Stimulated activated CD4-positive, alpha-beta T cell treated with anti-CD3 and anti-CD28 coated beads, Interleukin-15, amount 100 ng/mL, for 24 hours (primary cell): Measurements from ENCODE around the gene PITX1.

Experiments
- DNase-seq: peaks from one replicate; pipeline ENCODE4 v3.0.0-alpha.2; 2020

The PITX1 gene

DNA sequence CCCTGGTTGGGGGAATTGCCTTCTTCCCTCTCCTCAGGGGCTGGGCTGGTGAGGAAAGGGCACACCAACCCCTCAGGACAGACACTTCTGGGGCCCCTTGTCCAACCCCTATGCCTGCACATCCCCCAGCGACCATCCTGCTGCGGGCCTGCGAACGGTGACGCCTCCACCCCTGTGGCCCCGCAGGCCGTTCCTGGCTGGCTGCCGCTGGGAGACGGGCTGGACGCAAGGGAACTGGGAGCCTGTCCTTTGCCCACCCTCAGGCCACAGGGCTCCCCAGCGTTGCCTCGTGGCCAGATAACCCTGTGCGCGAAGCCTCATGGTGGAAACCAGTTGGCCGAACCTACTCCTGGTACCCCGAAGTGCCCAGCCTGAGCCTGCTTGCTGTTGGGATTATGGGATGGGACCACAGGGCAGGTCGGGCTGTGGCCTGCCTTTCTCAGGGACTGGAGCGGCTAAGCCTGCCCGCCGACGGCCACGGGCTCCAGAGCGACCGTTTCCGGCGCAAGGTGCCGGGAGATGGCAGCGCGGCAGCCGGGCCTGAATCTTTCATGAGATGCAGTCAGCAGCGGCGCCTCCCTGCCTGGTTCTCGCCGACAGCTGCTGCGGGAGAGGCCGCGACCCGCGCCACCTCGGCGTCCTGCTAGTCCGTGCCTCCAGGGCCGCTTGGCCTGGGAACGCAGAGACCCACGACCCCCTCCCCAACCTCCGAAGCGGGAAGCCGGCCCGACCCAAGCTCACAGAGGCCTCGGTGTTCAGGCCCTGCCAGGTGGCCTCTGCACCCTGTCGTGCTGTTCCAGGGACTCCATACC, 6.5 kb upstream of the PITX1 start:
- no peak for DNase-seq

- no peak for DNase-seq
These were observed 6.0 kb upstream of the PITX1 start for GRCh38 chr5:135040034-135040332.

DNA sequence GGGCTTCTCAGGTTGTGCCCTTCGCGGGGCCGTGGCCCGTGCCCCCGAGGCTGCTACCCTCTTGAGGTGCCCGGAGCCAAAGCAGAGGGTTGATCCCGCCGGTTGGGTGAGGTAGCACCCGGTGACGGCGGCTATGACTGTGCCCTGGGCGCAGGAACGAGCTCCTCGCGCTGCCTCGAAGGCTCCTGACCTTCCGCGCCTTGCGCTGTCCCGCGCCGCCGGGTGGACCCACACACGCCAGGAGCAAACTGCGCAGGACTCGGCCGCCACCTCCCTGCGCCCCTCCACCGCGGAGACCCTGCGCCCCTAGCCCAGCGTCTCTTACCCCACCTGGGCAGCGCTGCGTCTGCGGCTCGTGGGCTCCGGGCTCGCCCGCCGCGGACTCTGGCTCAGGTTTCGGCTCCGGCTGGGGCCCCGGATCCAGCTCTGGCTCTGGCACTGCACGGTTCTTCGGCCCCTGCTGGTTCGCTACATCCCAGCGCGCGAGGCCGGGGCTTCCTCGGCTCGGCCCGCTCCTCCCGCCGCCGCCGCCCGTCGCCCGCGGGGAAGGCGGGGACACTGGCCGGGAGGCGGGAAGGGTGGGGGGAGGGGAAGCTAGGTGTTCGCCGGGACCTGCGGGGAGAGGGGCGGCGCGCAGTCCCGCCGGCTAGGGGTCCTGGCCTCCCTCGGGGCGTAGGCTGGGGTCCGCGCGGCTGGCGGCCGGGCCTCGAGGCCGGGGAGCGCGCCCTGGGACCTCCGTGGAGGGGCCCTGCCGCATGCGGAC, 5.4 kb upstream of the PITX1 start:
- no peak for DNase-seq

- no peak for DNase-seq
These were observed 4.8 kb upstream of the PITX1 start for GRCh38 chr5:135038813-135039270.

DNA sequence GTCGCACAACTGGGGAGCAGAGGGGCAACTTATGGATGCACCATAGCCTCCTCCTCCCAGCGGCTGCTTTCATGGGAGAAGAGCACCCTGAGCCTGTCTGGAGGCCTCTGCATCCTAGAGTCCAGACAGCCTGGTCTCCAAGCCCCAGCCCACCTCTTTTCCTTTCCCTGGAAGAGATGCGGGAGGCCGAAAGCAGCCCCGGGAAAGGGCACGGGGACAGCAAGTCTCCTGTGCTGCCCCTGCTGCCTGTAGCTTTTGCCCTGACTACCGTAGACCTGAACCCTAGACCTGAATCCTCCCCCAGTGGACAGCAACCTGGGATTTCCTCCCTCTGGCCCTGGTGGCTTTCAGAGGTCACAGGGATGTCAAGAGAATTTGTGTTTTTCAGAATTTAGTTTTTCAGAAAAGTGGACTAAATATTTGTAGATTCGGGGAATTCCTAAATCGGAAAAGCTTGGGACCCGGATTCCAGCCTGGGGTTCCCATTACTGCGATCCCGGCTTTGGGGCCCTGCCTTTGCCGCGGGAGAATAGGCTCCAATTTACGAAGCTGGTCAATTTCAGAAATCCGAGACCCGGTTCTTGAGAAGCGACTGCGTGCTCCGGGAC, 4.3 kb upstream of the PITX1 start:
- no peak for DNase-seq

DNA sequence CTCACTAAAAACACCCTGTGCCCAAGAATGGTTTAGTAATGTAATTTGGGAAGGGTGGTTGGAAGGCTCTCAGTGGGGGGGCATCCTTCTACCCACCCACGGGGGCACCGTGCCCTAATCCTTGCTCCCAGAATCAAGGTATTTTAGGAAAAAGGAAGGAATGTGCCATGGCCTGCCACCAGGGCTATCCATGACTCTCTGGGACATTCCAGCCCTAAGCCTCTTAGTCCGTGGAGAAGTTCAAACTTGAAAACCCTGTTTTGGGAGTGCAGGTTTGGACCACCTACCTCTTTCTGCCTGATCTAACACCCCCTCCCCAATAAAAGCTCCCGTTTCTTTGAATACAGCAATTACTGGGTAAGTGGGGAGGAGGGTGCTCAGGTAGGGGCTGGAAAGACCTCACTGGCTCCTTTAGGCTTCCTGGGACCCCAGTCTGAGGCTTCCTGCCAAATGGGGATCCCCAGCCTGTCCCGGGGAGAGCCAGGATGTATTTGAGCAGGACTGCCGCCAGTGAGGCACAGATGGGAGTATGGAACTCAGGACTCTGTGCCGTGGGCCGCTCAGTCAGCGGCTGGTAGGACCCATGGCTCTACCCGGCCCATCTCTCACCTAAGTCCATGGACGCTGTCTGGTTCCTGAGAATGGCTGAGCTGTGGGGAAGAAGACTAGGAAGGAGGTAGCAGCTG, 3.6 kb upstream of the PITX1 start:
- no peak for DNase-seq

DNA sequence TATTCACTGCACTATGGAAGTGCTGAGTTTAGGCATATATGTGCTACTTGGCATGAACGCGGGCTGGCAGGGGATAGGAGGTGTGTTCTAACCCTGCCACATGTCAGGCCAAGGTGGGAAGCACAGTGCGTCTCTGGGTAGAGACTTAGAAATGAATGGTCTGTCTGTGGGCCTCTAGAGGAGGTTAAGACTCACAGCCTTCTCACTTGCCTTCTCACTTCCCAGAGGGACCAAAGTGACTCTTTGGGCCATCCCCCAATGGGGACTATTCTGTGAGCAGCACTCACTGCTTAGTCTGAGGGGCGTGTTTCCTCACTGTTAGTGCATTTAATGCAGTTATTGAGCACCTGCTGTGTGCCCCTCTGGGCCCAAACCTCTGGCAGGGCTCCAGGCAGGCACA, 2.4 kb upstream of the PITX1 start:
- no peak for DNase-seq

- no peak for DNase-seq
These were observed 1.6 kb upstream of the PITX1 start for GRCh38 chr5:135035678-135036030.

DNA sequence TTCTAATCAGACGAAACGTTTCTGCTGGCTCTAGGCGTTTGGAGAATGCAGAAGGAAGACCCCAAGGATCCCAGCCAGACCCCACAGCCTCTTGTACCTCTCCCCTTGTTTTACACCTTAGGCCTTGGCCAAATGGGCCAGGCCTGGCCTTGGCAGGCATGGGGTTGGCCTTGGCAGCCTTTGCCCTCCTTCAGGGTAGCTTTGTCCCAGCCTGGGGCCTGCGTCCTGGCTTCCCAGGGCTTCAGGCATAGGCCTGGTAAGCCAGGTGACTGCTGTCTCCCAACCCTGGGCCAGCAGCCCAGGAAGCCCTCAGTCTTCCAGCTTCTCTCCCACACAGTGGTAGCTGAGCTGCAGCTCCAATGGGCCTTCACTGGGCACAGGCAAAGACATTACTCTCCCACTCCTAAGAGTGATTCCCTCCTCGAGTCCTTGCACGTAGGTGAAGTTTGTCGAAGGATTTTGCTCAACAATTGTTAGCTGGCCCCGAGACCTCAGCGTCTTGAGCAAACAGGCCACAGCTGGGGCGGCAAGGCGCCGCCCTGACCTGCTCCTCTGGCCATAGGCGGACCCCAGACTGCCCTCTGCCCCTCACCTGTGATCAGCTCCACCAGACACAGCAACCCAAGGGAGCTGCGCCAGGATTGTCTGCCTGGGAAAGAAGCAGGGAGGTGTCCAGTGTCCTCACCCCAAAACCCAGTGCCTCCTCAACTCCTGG, 1.1 kb upstream of the PITX1 start:
- no peak for DNase-seq

- DNase-seq, result peak; percentile 63
These were observed 371 bp upstream of the PITX1 start for GRCh38 chr5:135034236-135034962.

GRCh38 chr5:135032999-135033861, 798 bp downstream of the PITX1 start:
- peak; percentile 47 for DNase-seq

DNA sequence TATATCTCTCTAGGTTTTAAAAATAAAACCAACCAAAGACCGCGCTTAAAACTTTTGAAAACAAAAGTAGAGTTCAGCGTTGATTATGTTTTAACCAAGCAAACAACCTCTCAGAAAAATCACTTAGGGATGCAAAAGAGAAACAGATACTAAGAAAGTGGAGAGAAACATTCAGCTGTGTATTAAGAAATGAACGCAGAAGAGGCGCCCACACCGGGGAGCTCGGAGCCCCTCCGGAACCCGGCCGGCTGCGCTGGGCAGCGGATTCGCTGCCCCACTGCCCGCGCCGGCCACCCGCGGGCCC, 1.4 kb downstream of the PITX1 start:
- no peak for DNase-seq

- DNase-seq, result no peak
These were observed 2.0 kb downstream of the PITX1 start for GRCh38 chr5:135031813-135032694.

DNA sequence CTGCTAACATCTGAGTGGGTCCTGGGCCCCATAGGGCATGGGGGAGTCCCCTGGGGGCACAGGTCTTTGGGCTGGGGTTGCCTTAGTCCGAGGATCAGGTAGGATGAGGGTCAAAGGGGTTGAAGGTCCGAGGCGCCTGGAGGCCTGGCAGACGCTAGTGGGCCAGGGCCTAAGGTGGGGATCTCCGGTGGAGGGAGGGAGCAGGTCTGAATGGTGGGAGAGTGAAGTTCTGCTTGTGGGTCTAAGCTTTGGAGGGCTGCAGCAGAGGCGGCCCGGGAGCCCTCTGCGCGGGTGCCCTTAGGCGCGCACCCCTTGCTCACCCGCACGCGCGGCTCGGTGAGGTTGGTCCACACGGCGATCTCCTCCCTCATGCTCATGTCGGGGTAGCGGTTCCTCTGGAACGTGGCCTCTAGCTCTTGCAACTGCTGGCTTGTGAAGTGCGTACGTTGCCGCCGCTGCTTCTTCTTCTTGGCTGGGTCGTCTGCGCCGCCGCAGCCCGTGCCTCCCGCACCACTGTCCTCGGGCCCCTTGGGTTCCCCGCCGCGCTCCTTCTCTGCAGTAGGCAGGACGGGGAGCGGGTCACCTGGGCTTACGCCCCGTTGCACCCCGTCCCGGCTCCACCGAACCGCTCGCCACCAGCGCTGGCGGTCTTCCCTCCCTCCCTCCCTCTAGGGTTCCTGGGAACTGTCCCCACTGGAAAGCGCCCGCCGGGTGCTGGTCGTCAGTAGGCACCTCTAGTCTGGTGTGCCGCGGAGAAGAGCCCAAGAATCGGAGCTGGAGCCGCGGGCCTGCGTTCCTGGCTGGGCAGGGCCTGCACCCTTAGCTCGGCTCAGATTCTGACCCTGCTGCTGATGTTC, 2.8 kb downstream of the PITX1 start:
- DNase-seq, result peak; percentile 38

DNA sequence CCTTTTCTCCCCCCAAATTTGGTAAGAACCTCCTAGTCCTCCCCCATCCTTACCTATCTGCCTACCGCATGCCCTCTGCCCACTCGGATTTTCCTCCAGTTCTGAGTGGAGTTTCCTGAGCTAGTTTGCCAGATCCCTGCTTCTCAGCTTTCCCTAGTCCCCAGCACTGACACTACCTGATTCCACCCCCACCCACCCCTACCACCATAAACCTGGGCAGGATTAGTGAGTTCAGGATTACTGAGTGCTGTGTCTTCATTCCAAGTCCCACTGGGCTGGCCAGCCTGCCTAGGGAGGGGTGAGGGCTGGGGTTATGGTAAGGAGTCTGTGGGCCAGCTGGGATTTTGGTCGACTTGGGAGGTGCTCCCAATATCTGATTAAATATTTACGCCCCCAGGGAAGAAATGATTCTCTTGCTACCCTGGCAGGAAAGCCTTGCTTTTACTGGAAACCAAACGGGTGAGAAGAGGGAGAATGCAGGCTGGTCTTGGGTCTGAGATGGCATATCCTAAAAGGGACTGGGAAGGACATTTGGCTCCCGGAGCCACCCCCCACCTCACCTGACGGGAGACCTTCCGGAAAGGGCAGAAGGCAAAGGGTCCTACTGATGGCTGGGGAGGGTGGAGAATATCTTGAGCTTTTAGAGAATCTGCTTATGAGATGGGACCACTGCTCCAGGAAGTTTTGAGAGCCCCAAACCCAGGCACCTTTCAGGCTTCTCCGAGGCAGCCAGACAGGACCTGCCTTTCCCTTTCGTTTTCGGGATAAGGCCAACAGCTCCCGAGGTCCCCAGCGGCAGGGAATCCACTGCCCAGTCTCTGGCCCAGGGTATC, 3.7 kb downstream of the PITX1 start:
- peak; percentile 9 for DNase-seq

DNA sequence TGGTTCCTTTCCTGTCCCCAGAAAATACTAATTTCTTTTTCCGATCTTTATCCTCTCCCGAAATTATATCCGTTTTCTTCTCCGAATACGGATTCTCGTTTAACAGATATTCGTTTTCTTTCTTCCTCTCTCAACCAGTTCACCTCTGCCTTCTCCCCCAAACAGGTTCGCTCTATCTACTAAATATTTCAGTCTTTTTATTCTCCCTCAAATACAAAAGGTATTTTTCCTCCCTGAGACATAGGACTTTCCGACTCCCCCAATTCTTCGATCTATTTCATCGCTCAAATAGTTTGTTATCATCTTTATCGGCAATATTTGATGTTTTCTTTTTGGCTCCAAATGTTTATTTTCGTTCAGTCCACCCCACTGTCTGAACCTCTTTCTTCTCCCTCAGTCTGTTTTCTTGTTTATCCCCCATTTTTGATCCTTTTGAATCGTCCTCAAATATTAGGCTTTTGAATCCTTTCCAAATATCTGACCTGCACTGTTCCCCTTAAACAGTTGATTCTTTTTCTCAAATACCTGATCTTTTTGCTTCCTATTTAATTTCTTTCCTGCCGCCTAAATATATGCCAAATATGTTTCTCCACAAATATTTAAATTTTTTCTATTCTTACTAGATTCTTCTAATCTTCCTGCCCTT, 4.4 kb downstream of the PITX1 start:
- DNase-seq, result no peak

- DNase-seq, result peak; percentile 24
These were observed 5.1 kb downstream of the PITX1 start for GRCh38 chr5:135028791-135029476.
